Glutamatergic neuron (in vitro differentiated cells): ENCODE data around the gene KIF2B. TPM values are rescaled to one million over a fixed set of nuclear protein-coding genes. Genes with fewer than 3 reads are reported as not detected.

Experiments
- DNase-seq: peaks from one replicate; pipeline ENCODE4 v3.0.0; 2022
- H3K27ac Mint-ChIP-seq: one replicate; pipeline ENCODE4 v1.8.0; 2020; ENCODE audit warnings: mild to moderate bottlenecking, mixed read lengths, inconsistent platforms; ENCODE audit not compliant: unreplicated experiment
- H3K27me3 Mint-ChIP-seq: one replicate; pipeline ENCODE4 v1.8.0; 2020; ENCODE audit warnings: mild to moderate bottlenecking, moderate library complexity, mixed read lengths, inconsistent platforms; ENCODE audit not compliant: unreplicated experiment
- H3K36me3 Mint-ChIP-seq: one replicate; pipeline ENCODE4 v1.8.0; 2020; ENCODE audit warnings: mild to moderate bottlenecking, mixed read lengths, inconsistent platforms; ENCODE audit not compliant: unreplicated experiment
- H3K4me1 Mint-ChIP-seq: one replicate; pipeline ENCODE4 v1.8.0; 2020; ENCODE audit warnings: mild to moderate bottlenecking, low read depth, mixed read lengths, inconsistent platforms; ENCODE audit not compliant: unreplicated experiment
- H3K4me3 Mint-ChIP-seq: one replicate; pipeline ENCODE4 v1.8.0; 2020; ENCODE audit warnings: mild to moderate bottlenecking, mixed read lengths, inconsistent platforms; ENCODE audit not compliant: unreplicated experiment
- H3K9me3 Mint-ChIP-seq: one replicate; pipeline ENCODE4 v1.8.0; 2020; ENCODE audit warnings: mild to moderate bottlenecking, moderate library complexity, mixed read lengths, inconsistent platforms; ENCODE audit not compliant: unreplicated experiment
- total RNA-seq: library from RNA; stranded (reverse); fragmentation: NEBNext Ultra II Directional; extraction: Animal tissue kit (Norgen Biotek cat#: 25700); gene quantifications from one replicate; pipeline ENCODE4 v1.2.1, GENCODE V29; 2021; ENCODE audit not compliant: unreplicated experiment
- TF ChIP-seq, protein P1 (sequence below): fragments of 200-600 bp; sonication (generic); IDR thresholded peaks from one replicate; pipeline ENCODE4 v1.5.0; 2021; ENCODE audit not compliant: partially characterized antibody, unreplicated experiment

KIF2B gene
- total RNA-seq, 1 donor from 2014 or later = not detected

- TF ChIP-seq, protein P1, sequence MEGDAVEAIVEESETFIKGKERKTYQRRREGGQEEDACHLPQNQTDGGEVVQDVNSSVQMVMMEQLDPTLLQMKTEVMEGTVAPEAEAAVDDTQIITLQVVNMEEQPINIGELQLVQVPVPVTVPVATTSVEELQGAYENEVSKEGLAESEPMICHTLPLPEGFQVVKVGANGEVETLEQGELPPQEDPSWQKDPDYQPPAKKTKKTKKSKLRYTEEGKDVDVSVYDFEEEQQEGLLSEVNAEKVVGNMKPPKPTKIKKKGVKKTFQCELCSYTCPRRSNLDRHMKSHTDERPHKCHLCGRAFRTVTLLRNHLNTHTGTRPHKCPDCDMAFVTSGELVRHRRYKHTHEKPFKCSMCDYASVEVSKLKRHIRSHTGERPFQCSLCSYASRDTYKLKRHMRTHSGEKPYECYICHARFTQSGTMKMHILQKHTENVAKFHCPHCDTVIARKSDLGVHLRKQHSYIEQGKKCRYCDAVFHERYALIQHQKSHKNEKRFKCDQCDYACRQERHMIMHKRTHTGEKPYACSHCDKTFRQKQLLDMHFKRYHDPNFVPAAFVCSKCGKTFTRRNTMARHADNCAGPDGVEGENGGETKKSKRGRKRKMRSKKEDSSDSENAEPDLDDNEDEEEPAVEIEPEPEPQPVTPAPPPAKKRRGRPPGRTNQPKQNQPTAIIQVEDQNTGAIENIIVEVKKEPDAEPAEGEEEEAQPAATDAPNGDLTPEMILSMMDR = no peak
- H3K27me3 Mint-ChIP-seq = peaks cover 2% of the 10 kb centered on the region
- H3K4me1 Mint-ChIP-seq = no peaks in the 10 kb centered on the region
- DNase-seq = no peak
- H3K27ac Mint-ChIP-seq = no peak overlapping the region
- H3K9me3 Mint-ChIP-seq = no peaks in the 10 kb centered on the region
- H3K36me3 Mint-ChIP-seq = no peaks in the 10 kb centered on the region
- no peak overlapping the region for H3K4me3 Mint-ChIP-seq
Observed at GRCh38 chr17:53794875-53795274, 27.9 kb upstream of the KIF2B start.

GRCh38 chr17:53796642-53797041, 26.1 kb upstream of the KIF2B start:
- no peak for DNase-seq
- Mint-ChIP-seq H3K27ac (no peak overlapping the region), H3K27me3 (peaks cover 2% of the 10 kb centered on the region), H3K4me3 (no peak overlapping the region), H3K9me3 (no peaks in the 10 kb centered on the region), H3K36me3 (no peaks in the 10 kb centered on the region), H3K4me1 (no peaks in the 10 kb centered on the region)
- TF ChIP-seq, protein P1 = no peak

- Mint-ChIP-seq H3K9me3 (no peaks in the 10 kb centered on the region), H3K36me3 (no peaks in the 10 kb centered on the region), H3K4me1 (no peaks in the 10 kb centered on the region), H3K27me3 (no peaks in the 10 kb centered on the region), H3K27ac (no peak overlapping the region), H3K4me3 (no peak overlapping the region)
- DNase-seq = no peak
- TF ChIP-seq, protein P1 = no peak
Observed at GRCh38 chr17:53797501-53797900, 25.2 kb upstream of the KIF2B start.

DNA sequence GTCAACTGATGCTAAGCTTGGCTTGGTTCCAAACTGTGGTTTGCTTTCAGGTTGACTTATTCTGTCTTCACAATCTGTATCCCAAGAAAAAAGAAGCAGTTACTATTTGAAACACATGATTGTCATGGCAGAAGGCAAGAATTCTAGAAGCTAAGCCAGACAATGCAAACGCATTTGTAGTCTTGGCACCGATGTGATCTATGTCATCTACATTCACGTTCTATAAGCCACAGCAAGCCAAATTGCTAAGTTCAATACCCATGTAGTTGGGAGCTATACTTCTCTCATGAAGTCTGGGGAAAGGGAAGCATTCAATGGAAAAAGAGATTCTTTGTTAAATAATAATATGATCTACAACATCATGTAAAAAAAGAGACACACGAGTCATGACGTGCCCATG, 18.3 kb upstream of the KIF2B start:
- H3K4me1 Mint-ChIP-seq = no peaks in the 10 kb centered on the region
- no peaks in the 10 kb centered on the region for H3K9me3 Mint-ChIP-seq
- H3K27me3 Mint-ChIP-seq = no peaks in the 10 kb centered on the region
- no peak overlapping the region for H3K27ac Mint-ChIP-seq
- no peak overlapping the region for H3K4me3 Mint-ChIP-seq
- no peaks in the 10 kb centered on the region for H3K36me3 Mint-ChIP-seq
- no peak for DNase-seq
- TF ChIP-seq, protein P1 = no peak

GRCh38 chr17:53806473-53806872, 16.3 kb upstream of the KIF2B start:
- H3K36me3 Mint-ChIP-seq = no peaks in the 10 kb centered on the region
- H3K27me3 Mint-ChIP-seq = no peaks in the 10 kb centered on the region
- no peak overlapping the region for H3K27ac Mint-ChIP-seq
- no peaks in the 10 kb centered on the region for H3K4me1 Mint-ChIP-seq
- TF ChIP-seq, protein P1 = no peak
- no peak for DNase-seq
- H3K4me3 Mint-ChIP-seq = no peak overlapping the region
- no peaks in the 10 kb centered on the region for H3K9me3 Mint-ChIP-seq
